Lung (tissue), 12 donors: ENCODE data around the gene HNRNPAB. TPM values are rescaled to one million over a fixed set of nuclear protein-coding genes. Genes with fewer than 3 reads are reported as not detected.

Experiments used
- ATAC-seq: fragments of 200-7000 bp; cut with Tn5 transposase; one replicate; pipeline ENCODE4 v1.9.1; 2020; ENCODE audit warnings: moderate number of reproducible peaks; ENCODE audit not compliant: insufficient read depth, low FRiP score
- DNase-seq, 3 donors: peaks; one replicate each; pipeline ENCODE4 v3.0.0-alpha.2; 2013 to 2017
- H3K27ac ChIP-seq, 2 donors: one replicate each; pipeline ENCODE4 v1.5.1; 2013; ENCODE audit warnings: mild to moderate bottlenecking in 2 of 2, moderate library complexity in 2 of 2, control low read depth in 1 of 2, inconsistent platforms in 1 of 2, low read depth in 1 of 2, low read length in 1 of 2
- H3K27me3 ChIP-seq, 3 donors: one replicate each; pipeline ENCODE4 v1.5.1; 2013; ENCODE audit warnings: low read length in 2 of 3; ENCODE audit not compliant: control insufficient read depth in 3 of 3, insufficient read depth in 3 of 3
- H3K36me3 ChIP-seq, 4 donors: one replicate each; pipeline ENCODE4 v1.5.1; 2013; ENCODE audit warnings: low read length in 4 of 4, mild to moderate bottlenecking in 1 of 4, moderate library complexity in 1 of 4; ENCODE audit not compliant: control insufficient read depth in 4 of 4, insufficient read depth in 4 of 4
- H3K4me1 ChIP-seq, 5 donors: one replicate each; pipeline ENCODE4 v1.5.1; 2013; ENCODE audit warnings: low read length in 5 of 5, mild to moderate bottlenecking in 2 of 5, moderate library complexity in 1 of 5; ENCODE audit not compliant: control insufficient read depth in 5 of 5, insufficient read depth in 5 of 5
- H3K4me3 ChIP-seq: one replicate; pipeline ENCODE4 v1.5.1; 2013; ENCODE audit warnings: mild to moderate bottlenecking, control low read depth, moderate library complexity
- H3K9ac ChIP-seq, 2 donors: one replicate each; pipeline ENCODE4 v1.5.1; 2013; ENCODE audit warnings: low read length in 2 of 2, control low read depth in 1 of 2; ENCODE audit not compliant: insufficient read depth in 1 of 2
- H3K9me3 ChIP-seq, 4 donors: one replicate each; pipeline ENCODE4 v1.5.1; 2013; ENCODE audit warnings: low read length in 3 of 4, mild to moderate bottlenecking in 1 of 4, moderate library complexity in 1 of 4; ENCODE audit not compliant: control insufficient read depth in 4 of 4, insufficient read depth in 3 of 4
- CTCF ChIP-seq: IDR thresholded peaks from 2 replicates; pipeline ENCODE4 v1.5.1; 2012; ENCODE audit warnings: mild to moderate bottlenecking; ENCODE audit errors: control extremely low read depth, extremely low read depth
- WGBS, 2 donors: extraction: QIAGEN DNeasy Blood & Tissue Kit; methylation state at CpG; one replicate each; pipeline ENCODE4 v1.1.7; 2013; 5-methylcytosine and 5-hydroxymethylcytosine counted together
- polyA plus RNA-seq, 2 donors: library from polyadenylated mRNA; stranded (reverse); fragments of 200-250 nt; gene quantifications; one replicate each; pipeline ENCODE4 v1.2.1, GENCODE V29; 2013
- total RNA-seq, 2 donors: library from RNA; depleted of rRNA in 1 of 2; stranded (reverse); fragments of >200 nt in 1 of 2; gene quantifications; one replicate each; pipeline ENCODE4 v1.2.1, GENCODE V29; 2014 to 2021
- donor health status: control.
- donor health status: control.
- donor health status: Bipolar disorder and iron deficiency.
- donor health status: healthy.
- donor health status: DM: yes; HTN: yes; CAD: no.

HNRNPAB gene
- total and polyA plus RNA-seq, 4 donors: 35.9 to 168 (median 131) TPM

GRCh38 chr5:178229861-178230260, 25.5 kb downstream of the HNRNPAB start:
- ATAC-seq (no peak), DNase-seq (no peak)
- no peaks in the 10 kb centered on the region for H3K27me3 ChIP-seq
- H3K27ac ChIP-seq: no peak overlapping the region
- H3K4me1 ChIP-seq: peaks cover 0 to 20% (median 13%) of the 10 kb centered on the region in 5 donors
- TF ChIP-seq CTCF: no peak
- no peak overlapping the region for H3K9ac ChIP-seq
- H3K4me3 ChIP-seq: no peak overlapping the region
- 90 to 94% methylated on average over 10 of the region's 10 CpGs for WGBS, 2 donors
- H3K36me3 ChIP-seq: peaks cover 8 to 42% (median 31%) of the 10 kb centered on the region in 4 donors
- peaks cover 0 to 6% (median 0%) of the 10 kb centered on the region in 4 donors for H3K9me3 ChIP-seq

- Histone ChIP-seq H3K36me3 (peaks cover 8 to 38% (median 29%) of the 10 kb centered on the region in 4 donors), H3K9ac (peak overlapping the region; percentile 25 to 66), H3K27me3 (no peaks in the 10 kb centered on the region), H3K4me1 (peaks cover 0 to 20% (median 13%) of the 10 kb centered on the region in 5 donors), H3K27ac (no peak overlapping the region), H3K4me3 (no peak overlapping the region), H3K9me3 (peaks cover 0 to 6% (median 0%) of the 10 kb centered on the region in 4 donors)
- 70 to 72% methylated on average over 9 of the region's 9 CpGs for WGBS, 2 donors
- no peak for TF ChIP-seq CTCF
- DNase-seq (no peak), ATAC-seq (no peak)
Measured at GRCh38 chr5:178230879-178231538, 26.7 kb downstream of the HNRNPAB start.

- Histone ChIP-seq H3K9me3 (peaks cover 0 to 6% (median 0%) of the 10 kb centered on the region in 4 donors), H3K36me3 (peaks cover 8 to 38% (median 28%) of the 10 kb centered on the region in 4 donors), H3K9ac (peak overlapping the region; percentile 66 to 75), H3K27me3 (no peaks in the 10 kb centered on the region), H3K4me3 (peak overlapping the region; percentile 88), H3K4me1 (peaks cover 0 to 25% (median 13%) of the 10 kb centered on the region in 5 donors), H3K27ac (peak overlapping the region; percentile 98)
- ATAC-seq (no peak), DNase-seq (no peak)
- 25 to 32% methylated on average over 20 to 21 of the region's 21 CpGs for WGBS, 2 donors
- no peak for TF ChIP-seq CTCF
Measured at GRCh38 chr5:178231539-178232123, 27.3 kb downstream of the HNRNPAB start.
